HepG2 (cell line): Measurements from ENCODE around the gene DDI2. TPM values are rescaled to one million over a fixed set of nuclear protein-coding genes. Genes with fewer than 3 reads are reported as not detected.
A peak's percentile ranks its signal among the peaks of the same experiment; 100 is the strongest.

Experiments
- AHDC1 ChIP-seq: sonication (generic); formaldehyde crosslinking; IDR thresholded peaks from 2 replicates; pipeline ENCODE4 v1.5.1; 2020; ENCODE audit warnings: mild to moderate bottlenecking, missing genetic modification reagents, borderline replicate concordance
- DMAP1 ChIP-seq: IDR thresholded peaks from 2 replicates; pipeline ENCODE4 v1.6.1; 2016
- DPF2 ChIP-seq: sonication (generic); formaldehyde crosslinking; IDR thresholded peaks from 2 replicates; pipeline ENCODE4 v1.4.0; 2020; ENCODE audit warnings: mild to moderate bottlenecking, low read depth, missing genetic modification reagents, borderline replicate concordance
- KDM1A ChIP-seq: IDR thresholded peaks from 2 replicates; pipeline ENCODE4 v1.6.1; 2016; ENCODE audit warnings: missing compliant biosample characterization
- KLF9 ChIP-seq: IDR thresholded peaks from 2 replicates; pipeline ENCODE4 v1.6.1; 2016; ENCODE audit warnings: low read depth
- MTA3 ChIP-seq: sonication (generic); formaldehyde crosslinking; IDR thresholded peaks from 2 replicates; pipeline ENCODE4 v1.4.0; 2020; ENCODE audit warnings: missing genetic modification reagents
- PAX8 ChIP-seq: sonication (generic); formaldehyde crosslinking; IDR thresholded peaks from 2 replicates; pipeline ENCODE4 v1.8.0; 2022; ENCODE audit warnings: mild to moderate bottlenecking, missing genetic modification reagents, borderline replicate concordance
- PCBP1 ChIP-seq: fragments of 200-400 bp; formaldehyde crosslinking; IDR thresholded peaks from 2 replicates; pipeline ENCODE4 v1.6.1; 2017; ENCODE audit warnings: mild to moderate bottlenecking, low read depth, low read length, borderline replicate concordance
- PHF8 ChIP-seq: sonication (generic); formaldehyde crosslinking; IDR thresholded peaks from 2 replicates; pipeline ENCODE4 v1.5.0; 2020; ENCODE audit warnings: missing genetic modification reagents
- PRDM10 ChIP-seq: sonication (generic); formaldehyde crosslinking; IDR thresholded peaks from 2 replicates; pipeline ENCODE4 v1.4.0; 2020; ENCODE audit warnings: low read depth, missing genetic modification reagents
- ZFP36L2 ChIP-seq: sonication (generic); formaldehyde crosslinking; IDR thresholded peaks from 2 replicates; pipeline ENCODE4 v1.4.0; 2020; ENCODE audit warnings: missing genetic modification reagents
- ZNF292 ChIP-seq: sonication (generic); formaldehyde crosslinking; IDR thresholded peaks from 2 replicates; pipeline ENCODE4 v1.8.1; 2022; ENCODE audit warnings: mild to moderate bottlenecking, low read depth, missing genetic modification reagents, borderline replicate concordance
- ZNF580 ChIP-seq: IDR thresholded peaks from 2 replicates; pipeline ENCODE4 v1.6.1; 2016; ENCODE audit warnings: low read depth, borderline replicate concordance
- ZNF598 ChIP-seq: sonication (generic); formaldehyde crosslinking; IDR thresholded peaks from 2 replicates; pipeline ENCODE4 v1.5.1; 2020; ENCODE audit warnings: mild to moderate bottlenecking, missing genetic modification reagents, borderline replicate concordance
- polyA plus RNA-seq, 8 experiments: library from polyadenylated mRNA; depleted of rRNA in 3 of 8; stranded (reverse) in 7 of 8; unstranded in 1 of 8; fragments of >200 nt; fragmentation: Illumina TruSeq in 4 of 8; extraction: Trizol in 4 of 8; gene quantifications; 2 replicates each; pipeline versions ENCODE4 v1.2.1 to v1.2.3, GENCODE V29; 2011 to 2016; ENCODE audit warnings: low read depth in 4 of 8, missing spikeins in 1 of 8, mixed read lengths in 1 of 8; ENCODE audit not compliant: insufficient read depth in 1 of 8
- total RNA-seq, 5 experiments: library from RNA; depleted of rRNA; stranded (reverse); fragments of >200 nt; fragmentation: Illumina TruSeq; extraction: Trizol; gene quantifications; 2 replicates each; pipeline ENCODE4 v1.2.3, GENCODE V29; 2016; ENCODE audit warnings: low read depth in 1 of 5

The DDI2 gene
- total and polyA plus RNA-seq, 2 of the 13 experiments (the other 11 are each of a cell fraction or from before 2014, with no cell fraction given): 8.5 to 25.7 TPM

GRCh38 chr1:15605398-15606383 is 11.6 kb upstream of the DDI2 start (continued):
- TF ChIP-seq AHDC1 (CRISPR knock-in tag) (peak; percentile 73; the same call in 1 of the 2 replicates), ZNF292 (CRISPR knock-in tag) (peak; percentile 59; the same call in 1 of the 2 replicates), PAX8 (no peak), ZNF580 (CRISPR knock-in tag) (0 out of 2 replicates have a peak, but pooled peaks have one; percentile 36), MTA3 (no peak), DMAP1 (CRISPR knock-in tag) (no peak), PHF8 (no peak), PRDM10 (CRISPR knock-in tag) (no peak), KLF9 (CRISPR knock-in tag) (no peak), ZFP36L2 (no peak), PCBP1 (no peak), DPF2 (CRISPR knock-in tag) (no peak), KDM1A (CRISPR knock-in tag) (no peak), ZNF598 (CRISPR knock-in tag) (no peak)
